Measurements from ENCODE around the gene DEPDC5.

Gene DEPDC5

DNA sequence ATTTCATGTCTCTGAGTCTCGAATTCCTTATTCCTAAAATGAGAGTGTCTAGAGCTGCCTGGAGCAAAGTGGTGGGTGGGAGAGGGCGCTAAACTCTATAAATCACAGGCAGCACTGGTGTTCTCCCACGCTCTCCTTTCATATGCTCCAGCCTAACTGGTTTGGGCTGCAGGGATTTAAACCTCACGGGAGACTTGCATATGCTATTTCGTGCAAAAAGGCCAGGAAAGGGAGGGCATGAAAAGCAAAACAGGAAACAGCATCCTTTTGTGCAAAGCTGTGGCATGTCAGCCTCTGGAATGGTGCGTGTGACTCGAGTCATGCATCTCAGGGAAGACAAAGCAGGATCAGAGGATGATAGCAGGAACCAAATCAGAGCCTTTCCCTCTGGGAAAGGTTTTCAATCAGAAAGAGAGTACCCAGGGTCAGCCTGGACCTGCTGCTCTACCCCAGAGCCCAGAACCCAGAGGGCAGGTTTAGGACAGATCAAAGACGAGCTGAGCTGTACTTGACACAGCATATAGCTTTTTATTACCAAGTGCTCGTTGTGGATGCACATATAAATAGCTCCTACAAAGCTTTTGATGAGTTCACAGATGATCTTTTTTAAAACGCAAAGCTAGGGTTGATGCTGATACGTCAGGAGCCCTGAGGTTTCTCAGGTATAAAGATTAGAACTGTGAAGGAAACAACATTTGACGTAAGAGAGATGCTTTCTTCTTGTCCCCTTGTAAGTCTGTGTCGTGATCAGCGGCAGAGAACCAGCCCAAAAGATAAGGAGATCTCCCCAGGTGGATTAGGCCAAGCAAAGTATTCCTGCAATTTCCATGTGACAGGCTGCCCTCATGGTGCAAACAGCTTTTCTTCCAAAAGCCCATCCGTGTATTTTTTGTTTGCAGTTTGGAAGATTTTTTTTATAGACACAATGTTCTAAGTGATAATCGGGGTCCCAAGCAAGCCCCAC, 144.3 kb downstream of the DEPDC5 start:
- DNase-seq: no peak

DNA sequence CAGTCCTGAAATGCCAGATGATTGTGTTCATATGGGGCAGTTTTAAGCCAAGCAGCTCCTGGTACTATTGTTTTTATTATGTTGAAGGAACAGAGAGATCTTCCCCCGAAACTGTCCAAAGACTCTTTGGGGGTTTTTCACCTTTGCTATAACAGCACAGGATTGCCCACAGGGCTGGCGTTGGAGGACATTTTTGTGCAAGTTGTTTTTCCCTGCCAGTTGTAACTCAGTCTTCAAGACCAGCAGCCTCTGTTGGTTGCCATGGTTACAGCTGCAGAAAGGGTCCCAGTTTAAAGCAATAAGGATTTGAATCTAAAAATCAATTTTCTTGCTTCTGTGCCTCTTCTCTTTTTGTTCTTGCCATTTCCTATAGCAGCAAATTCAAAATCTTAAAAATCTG, 145.1 kb downstream of the DEPDC5 start:
- DNase-seq: no peak

DNA sequence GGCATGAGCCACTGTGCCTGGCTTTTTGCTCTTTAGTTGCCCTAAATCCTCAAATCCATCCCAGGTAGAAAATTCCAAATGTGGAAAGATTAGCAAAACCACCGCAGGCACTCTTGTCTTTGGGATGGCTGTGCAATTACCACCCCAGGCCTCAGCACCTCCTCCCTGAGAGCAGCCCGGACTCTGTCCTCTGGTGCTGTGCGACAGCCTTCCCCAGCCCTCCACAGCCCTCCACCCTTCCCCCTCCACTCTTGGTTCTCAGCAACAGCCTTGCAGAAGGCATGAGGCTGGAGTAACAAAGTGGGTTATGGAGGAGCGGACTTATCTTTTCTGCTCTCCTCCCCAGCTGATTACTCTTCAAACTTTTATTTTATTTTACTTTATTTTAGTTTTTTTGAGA, 145.8 kb downstream of the DEPDC5 start:
- DNase-seq: no peak

- DNase-seq: no peak
Observed at GRCh38 chr22:31901388-31902137, 147.7 kb downstream of the DEPDC5 start.

DNA sequence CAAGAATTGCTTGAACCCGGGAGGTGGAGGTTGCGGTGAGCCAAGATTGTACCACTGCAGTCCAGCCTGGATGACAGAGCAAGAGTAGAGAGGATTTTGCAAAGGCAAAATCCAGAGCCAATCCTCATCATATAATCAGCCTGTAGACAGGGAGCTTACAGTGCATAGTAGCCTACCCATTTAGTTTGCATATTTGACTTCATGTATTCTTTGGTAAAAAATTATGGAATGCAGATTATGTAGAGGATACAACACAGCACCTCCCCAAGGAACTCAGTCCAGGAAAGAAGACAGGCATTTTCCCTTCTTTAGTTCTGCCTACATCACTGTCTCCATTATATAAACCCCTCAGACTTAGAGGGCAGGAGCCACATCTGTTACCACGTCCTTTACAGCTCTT, 150.8 kb downstream of the DEPDC5 start:
- no peak for DNase-seq

DNA sequence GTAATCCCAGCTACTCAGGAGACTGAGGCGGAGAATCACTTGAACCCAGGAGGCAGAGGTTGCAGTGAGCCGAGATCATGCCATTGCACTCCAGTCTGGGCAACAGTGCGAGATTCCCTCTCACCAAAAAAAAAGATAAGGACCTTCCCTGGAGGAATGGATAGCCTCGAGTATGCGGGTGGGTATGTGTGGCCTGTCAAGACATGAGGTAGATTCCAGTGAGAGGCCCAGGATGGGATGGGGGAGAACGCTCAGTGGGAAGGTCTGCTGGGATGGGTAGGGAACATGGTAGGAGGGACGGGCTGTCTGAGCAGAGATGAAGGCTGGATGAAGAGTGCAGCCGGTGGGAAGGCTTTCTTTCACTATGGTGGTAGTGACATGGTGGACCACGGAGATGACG, 151.5 kb downstream of the DEPDC5 start:
- DNase-seq: no peak

- no peak for DNase-seq
Observed at GRCh38 chr22:31906086-31906485, 152.3 kb downstream of the DEPDC5 start.

DNA sequence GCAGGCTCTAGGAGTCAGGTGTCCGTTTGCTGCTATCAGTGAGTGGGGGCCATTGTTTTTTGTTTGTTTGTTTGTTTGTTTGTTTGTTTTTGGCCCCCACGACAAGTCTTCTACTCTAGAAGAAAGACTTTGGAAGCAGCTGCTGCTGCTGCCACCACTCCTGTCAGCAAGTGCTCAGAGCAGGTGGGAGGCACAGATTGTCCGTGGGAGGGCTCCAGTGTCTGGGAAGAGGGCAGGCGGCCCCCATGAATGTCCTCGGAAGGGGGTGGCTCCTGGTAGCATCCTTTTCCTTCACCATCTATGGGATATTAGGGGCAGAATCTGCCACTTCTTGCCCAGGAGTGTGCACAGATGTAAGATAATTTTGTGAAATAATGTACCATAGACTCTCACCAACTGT, 152.8 kb downstream of the DEPDC5 start:
- DNase-seq: no peak

- DNase-seq: no peak
Observed at GRCh38 chr22:31909977-31910376, 156.2 kb downstream of the DEPDC5 start.

- no peak for DNase-seq
Observed at GRCh38 chr22:31911565-31912406, 158.0 kb downstream of the DEPDC5 start.

DNA sequence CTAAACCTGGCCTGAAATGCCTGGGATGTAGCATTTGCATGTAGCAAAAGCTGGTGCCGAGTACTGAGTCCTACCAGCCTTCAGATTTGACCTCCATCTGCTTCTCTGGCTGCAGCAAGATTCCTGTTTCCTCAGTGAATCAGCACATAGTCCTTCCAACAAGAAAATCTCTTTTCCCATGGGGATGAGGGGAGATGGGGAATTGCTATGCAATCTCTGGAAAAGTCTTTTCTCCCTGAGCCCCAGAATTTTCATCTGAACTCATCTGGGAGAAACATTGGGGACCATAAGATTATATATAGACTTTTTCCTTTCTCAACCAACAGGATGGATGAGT, 158.6 kb downstream of the DEPDC5 start:
- DNase-seq: no peak

DNA sequence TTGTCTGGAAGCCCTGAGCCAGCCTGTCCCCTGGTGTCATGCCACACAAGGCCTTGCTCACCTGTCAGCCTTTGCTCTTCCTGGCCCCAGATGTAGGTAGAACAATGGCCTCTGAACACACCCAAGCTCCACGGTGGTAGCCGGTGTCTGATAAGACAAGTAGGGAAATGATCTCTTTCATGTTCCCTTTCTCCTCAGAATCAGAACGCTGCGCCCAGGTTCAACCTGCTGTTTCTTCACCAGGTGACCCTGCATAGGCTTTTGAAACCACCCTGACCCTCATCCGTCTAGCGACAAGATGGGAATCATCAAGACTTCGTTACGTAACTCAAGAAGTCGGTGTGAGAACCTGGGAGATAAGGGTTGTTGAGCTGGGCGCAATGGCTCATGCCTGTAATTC, 161.8 kb downstream of the DEPDC5 start:
- DNase-seq: no peak

GRCh38 chr22:31917227-31917921, 163.6 kb downstream of the DEPDC5 start:
- DNase-seq: no peak

DNA sequence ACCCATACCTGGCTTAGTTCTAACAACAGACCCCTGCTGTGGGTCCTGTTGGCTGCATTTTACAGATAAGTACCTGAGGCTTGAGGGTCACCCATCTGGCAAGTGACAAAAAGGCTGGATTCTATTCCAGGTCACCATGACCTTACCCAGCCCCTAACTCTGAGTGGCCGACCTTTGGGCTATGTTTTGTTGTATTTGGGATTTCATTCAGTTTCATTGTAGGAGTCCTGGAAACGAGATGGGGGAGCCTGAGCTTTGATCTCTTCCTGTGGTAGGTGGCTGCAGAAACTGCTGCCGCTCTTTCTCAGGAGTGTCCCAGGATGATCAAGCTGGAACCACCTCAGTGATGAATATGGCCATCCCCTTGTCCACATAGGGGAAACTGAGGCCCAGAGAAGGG, 165.9 kb downstream of the DEPDC5 start:
- no peak for DNase-seq

DNA sequence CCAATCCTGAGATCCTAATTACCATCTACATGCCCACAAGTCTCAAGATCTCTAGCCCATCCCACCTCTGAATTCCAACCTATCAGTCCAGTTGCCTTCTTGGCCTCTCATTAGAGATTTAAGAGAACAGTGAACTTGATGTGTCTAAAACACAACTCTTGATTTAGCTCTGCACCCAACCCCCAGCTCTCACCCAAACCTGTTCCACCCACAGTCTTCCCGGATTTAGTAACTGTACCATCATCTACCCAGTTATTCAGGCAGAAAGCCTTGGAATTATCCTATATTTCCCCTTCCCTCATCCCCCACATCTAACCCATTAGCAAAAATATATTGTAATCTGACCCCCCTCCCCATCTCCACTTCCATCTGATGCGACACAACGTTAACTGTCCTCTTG, 166.5 kb downstream of the DEPDC5 start:
- DNase-seq: no peak

- no peak for DNase-seq
Observed at GRCh38 chr22:31921106-31921505, 167.3 kb downstream of the DEPDC5 start.

DNA sequence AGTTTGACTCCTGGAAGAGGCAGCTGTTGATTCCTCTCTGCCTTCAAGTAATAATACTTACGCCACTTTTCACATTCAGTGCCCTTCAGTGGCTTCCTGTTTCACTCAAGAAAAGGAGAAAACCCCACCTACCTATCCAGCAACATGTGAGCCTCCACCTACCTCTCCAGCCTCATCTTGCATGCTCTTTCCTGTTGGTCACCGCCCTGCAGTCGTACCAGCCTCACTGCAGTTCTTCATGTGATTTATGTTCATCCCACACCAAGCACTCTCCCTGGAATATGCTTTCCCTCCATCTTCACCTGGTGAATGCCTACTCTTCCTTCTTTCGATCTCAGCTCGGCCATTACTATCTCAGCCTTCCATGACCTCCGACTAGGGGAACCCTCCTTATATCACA, 168.7 kb downstream of the DEPDC5 start:
- DNase-seq: no peak

DNA sequence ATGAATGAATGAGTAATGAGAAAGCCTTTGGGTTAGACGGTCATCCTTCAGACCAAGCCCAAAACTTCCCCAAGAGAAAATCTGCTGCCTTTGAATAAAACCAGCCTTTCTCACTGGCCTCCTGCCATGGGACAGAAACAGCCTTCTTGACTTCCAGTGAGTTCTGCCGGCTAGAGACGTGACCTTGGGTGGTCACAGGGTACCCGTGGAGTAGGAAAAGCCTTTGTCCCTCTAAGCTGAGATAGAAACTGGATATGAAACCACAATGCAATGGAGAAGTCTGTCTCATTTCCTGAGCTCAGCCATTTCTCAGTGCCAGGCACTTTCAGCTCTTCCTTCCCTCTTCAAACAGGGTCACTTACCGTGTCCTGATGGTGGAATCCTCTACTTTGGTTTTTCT, 169.3 kb downstream of the DEPDC5 start:
- no peak for DNase-seq

DNA sequence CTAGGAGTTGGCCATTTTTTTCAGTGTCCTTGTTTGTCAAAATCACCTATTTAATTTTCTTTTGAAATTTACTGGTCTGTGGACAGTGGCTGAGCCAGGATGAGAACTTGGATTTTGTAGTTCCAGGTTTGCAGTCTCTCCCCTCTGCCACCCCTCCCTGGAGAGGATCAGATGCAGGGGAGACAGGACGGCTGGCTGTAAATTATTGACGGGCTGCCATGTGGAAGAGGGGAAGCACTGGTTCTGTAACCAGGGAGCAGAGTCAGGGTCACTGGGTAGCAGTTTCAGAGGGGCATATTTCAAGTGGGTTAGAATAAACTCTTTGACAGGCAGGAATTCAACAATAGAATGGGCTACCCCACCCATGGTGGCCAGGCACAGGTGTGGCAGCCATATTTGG, 169.9 kb downstream of the DEPDC5 start:
- DNase-seq: no peak

- no peak for DNase-seq
Observed at GRCh38 chr22:31925056-31925455, 171.2 kb downstream of the DEPDC5 start.

DNA sequence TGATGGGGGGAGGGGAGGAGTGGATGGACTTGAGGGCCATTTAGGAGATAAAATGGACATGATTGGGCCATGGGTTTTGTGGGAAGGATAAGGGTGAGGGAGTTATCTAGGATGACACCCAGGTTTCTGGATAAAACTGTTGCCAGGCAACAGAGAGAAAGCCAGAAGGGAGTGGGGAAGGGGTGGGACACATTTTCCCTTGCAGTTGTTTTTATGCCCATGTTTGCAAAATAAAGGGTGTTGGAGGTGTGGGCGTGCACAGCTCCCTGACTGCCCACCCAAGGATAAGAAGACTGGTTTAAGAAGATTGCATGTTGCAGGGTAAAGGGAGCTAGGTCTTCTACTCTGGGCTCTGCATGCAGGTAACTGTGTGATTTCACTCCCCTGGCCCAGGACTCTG, 172.2 kb downstream of the DEPDC5 start:
- DNase-seq: no peak

DNA sequence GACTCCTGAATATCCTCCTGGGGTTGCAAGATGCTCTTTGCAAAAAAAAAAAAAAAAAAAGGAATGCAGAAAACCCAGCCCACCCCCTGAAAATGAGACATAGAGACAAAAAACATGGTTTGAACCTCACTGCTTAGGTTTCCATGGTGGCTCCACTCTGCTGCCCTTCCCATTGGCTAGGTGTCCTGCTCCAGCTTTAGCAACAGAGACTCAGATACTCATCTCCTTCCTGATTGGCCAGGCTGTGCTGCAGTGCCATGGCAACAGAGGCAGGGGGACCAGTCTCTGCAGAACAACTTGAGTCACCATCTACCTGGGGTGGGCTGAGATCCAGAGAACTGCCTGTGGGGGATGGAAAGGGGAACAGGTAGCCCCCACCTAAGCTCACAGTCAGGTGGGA, 173.2 kb downstream of the DEPDC5 start:
- DNase-seq: no peak

GRCh38 chr22:31927562-31927961, 173.7 kb downstream of the DEPDC5 start:
- DNase-seq: no peak

All from cortex of kidney (tissue), 1 donor.